ENCODE measurements around the gene TNNC2.

The TNNC2 gene

GRCh38 chr20:45816951-45817350 lies 10.2 kb downstream of the TNNC2 start:
- Histone ChIP-seq H3K27ac (replicated peaks) (no peak overlapping the region), H3K4me3 (replicated peaks; ENCODE audit: insufficient read depth, low read length) (no peak overlapping the region)
- TF ChIP-seq SPI1 (IDR thresholded peaks at IDR 0.05; ENCODE audit: borderline replicate concordance, low read depth) (no peak), CTCF (IDR thresholded peaks at IDR 0.05; ENCODE audit: insufficient read depth, low read length) (no peak), POLR2AphosphoS5 (IDR thresholded peaks at IDR 0.05; ENCODE audit: low read depth) (no peak), GABPA (IDR thresholded peaks at IDR 0.05; ENCODE audit: low read depth) (no peak), REST (IDR thresholded peaks at IDR 0.05; ENCODE audit: insufficient replicate concordance, low read depth) (no peak)

GRCh38 chr20:45814314-45814713 lies 12.8 kb downstream of the TNNC2 start:
- DNase-seq (ENCODE audit: low read depth in 1 of 2, low spot score in 1 of 2), result no peak
- Histone ChIP-seq H3K27ac (replicated peaks) (no peak overlapping the region), H3K4me3 (replicated peaks; ENCODE audit: insufficient read depth, low read length) (no peak overlapping the region), H3K27me3 (ENCODE audit: insufficient read depth, poor library complexity, severe bottlenecking) (no peaks in the 10 kb centered on the region)
- no peak for TF ChIP-seq REST (IDR thresholded peaks at IDR 0.05; ENCODE audit: insufficient replicate concordance, low read depth)
- TF ChIP-seq SPI1 (IDR thresholded peaks at IDR 0.05; ENCODE audit: borderline replicate concordance, low read depth), result no peak
- TF ChIP-seq POLR2AphosphoS5 (IDR thresholded peaks at IDR 0.05; ENCODE audit: low read depth), result no peak
- TF ChIP-seq CTCF (IDR thresholded peaks at IDR 0.05; ENCODE audit: insufficient read depth, low read length), result no peak
- no peak for TF ChIP-seq GABPA (IDR thresholded peaks at IDR 0.05; ENCODE audit: low read depth)

More at GRCh38 chr20:45816951-45817350, 10.2 kb downstream of the TNNC2 start:
- no peak for DNase-seq (ENCODE audit: low read depth in 1 of 2, low spot score in 1 of 2)
- H3K27me3 ChIP-seq (ENCODE audit: insufficient read depth, poor library complexity, severe bottlenecking), result no peaks in the 10 kb centered on the region

GRCh38 chr20:45813489-45813888 lies 13.6 kb downstream of the TNNC2 start:
- H3K4me3 ChIP-seq (replicated peaks; ENCODE audit: insufficient read depth, low read length), result peak overlapping the region; percentile 79
- no peaks in the 10 kb centered on the region for H3K27me3 ChIP-seq (ENCODE audit: insufficient read depth, poor library complexity, severe bottlenecking)
- DNase-seq (ENCODE audit: low read depth in 1 of 2, low spot score in 1 of 2), result no peak
- TF ChIP-seq POLR2AphosphoS5 (IDR thresholded peaks at IDR 0.05; ENCODE audit: low read depth) (no peak), REST (IDR thresholded peaks at IDR 0.05; ENCODE audit: insufficient replicate concordance, low read depth) (no peak), GABPA (IDR thresholded peaks at IDR 0.05; ENCODE audit: low read depth) (no peak), CTCF (IDR thresholded peaks at IDR 0.05; ENCODE audit: insufficient read depth, low read length) (no peak), SPI1 (IDR thresholded peaks at IDR 0.05; ENCODE audit: borderline replicate concordance, low read depth) (no peak)
- H3K27ac ChIP-seq (replicated peaks), result peak overlapping the region; percentile 84; the same call in 1 of the 2 replicates

Data from HL-60 (cell line).